ENCODE data around the gene TRAPPC12.

- TF ChIP-seq CTCF (IDR thresholded peaks at IDR 0.05; ENCODE audit: low read depth, low read length, poor library complexity, severe bottlenecking) (no peak), EZH2phosphoT487 (IDR thresholded peaks at IDR 0.05; ENCODE audit: borderline replicate concordance, low read length) (no peak)
Measured at GRCh38 chr2:3460831-3461800, 81.6 kb downstream of the TRAPPC12 start.
